Activated T-helper 2 cell treated with anti-CD3 and anti-CD28 coated beads, Interferon-gamma antibody, Interleukin-2, Interleukin-4, amounts not matched to agents 10 μg/mL and 5 μg/mL and 100 μg/mL, durations not matched to agents 14 hours and 24 hours and 36 hours (primary cell): ENCODE results near the gene RALY. TPM values are rescaled to one million over a fixed set of nuclear protein-coding genes. Genes with fewer than 3 reads are reported as not detected.
A peak's percentile ranks its signal among the peaks of the same experiment; 100 is the strongest.

Experiments used
- DNase-seq: peaks from one replicate; pipeline ENCODE4 v3.0.0; 2021; ENCODE audit warnings: low spot score
- H3K27ac Mint-ChIP-seq: one replicate; pipeline ENCODE4 v1.8.0; 2021; ENCODE audit warnings: mixed read lengths
- H3K27me3 Mint-ChIP-seq: one replicate; pipeline ENCODE4 v1.8.0; 2021; ENCODE audit warnings: low read depth, mixed read lengths
- H3K36me3 Mint-ChIP-seq: one replicate; pipeline ENCODE4 v1.8.0; 2021; ENCODE audit warnings: low read depth, mixed read lengths
- H3K4me1 Mint-ChIP-seq: one replicate; pipeline ENCODE4 v1.8.0; 2021; ENCODE audit warnings: low read depth, mixed read lengths
- H3K4me3 Mint-ChIP-seq: one replicate; pipeline ENCODE4 v1.8.0; 2021; ENCODE audit warnings: low read depth, mild to moderate bottlenecking, moderate library complexity, mixed read lengths
- H3K9me3 Mint-ChIP-seq: one replicate; pipeline ENCODE4 v1.8.0; 2021; ENCODE audit warnings: mixed read lengths
- intact Hi-C: fragments of 100-400 bp; cut with micrococcal nuclease; formaldehyde crosslinking; loops from one replicate; pipeline ENCODE4 v1.15.1; 2023
- total RNA-seq: library from RNA; stranded (reverse); gene quantifications from 2 replicates; pipeline ENCODE4 v1.2.3, GENCODE V29; 2022

The RALY gene
- total RNA-seq, 1 donor from 2014 or later, result 149 TPM

DNA sequence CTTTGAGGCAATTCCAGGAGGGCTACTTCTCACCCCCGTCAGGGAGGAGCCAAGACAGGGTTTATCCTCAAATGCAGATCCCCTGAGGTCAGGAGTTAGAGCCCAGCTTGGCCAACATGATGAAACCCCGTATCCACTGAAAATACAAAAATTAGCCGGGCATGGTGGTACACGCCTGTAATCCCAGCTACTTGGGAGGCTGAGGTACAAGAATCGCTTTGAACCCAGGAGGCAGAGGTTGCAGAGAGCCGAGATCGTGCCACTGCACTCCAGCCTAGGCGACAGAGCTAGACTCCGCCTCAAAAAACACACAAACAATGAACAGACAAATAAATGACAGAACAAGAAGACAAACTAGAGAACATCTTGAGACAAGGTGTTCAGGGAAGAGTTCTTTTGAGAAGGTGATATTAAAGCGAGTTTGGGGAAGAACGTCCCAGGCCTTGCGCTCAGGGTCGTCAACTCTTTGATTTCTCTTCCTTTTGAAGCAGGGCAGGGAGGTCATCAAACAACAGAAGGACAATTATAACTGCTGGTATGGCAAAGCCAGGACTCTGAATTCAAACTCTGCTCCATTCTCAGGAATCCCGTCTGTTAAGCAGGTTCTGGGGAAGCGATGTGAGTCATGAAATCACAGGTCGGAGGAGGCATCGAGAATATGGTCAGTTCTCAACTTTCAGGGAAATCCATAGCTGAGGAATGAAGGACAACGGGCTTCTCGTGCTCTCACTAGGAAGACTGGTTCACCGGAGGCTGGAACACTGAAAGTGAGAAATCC, 1.4 kb upstream of the RALY start:
- Mint-ChIP-seq H3K9me3 (no peaks in the 10 kb centered on the region), H3K27ac (peak overlapping the region; percentile 84), H3K27me3 (no peaks in the 10 kb centered on the region), H3K36me3 (peaks cover 26% of the 10 kb centered on the region), H3K4me3 (peak overlapping the region; percentile 91), H3K4me1 (peaks cover 33% of the 10 kb centered on the region)
- intact Hi-C loops, result loop anchor here (10.0 kb wide), 4 partner anchors 308 to 1782 kb away; partner anchors contain the start of genes DYNLRB1, E2F1, PHF20 and SNTA1
- no peak for DNase-seq

- Mint-ChIP-seq H3K36me3 (peaks cover 34% of the 10 kb centered on the region), H3K9me3 (no peaks in the 10 kb centered on the region), H3K4me3 (peak overlapping the region; percentile 91), H3K27me3 (no peaks in the 10 kb centered on the region), H3K4me1 (peaks cover 40% of the 10 kb centered on the region), H3K27ac (peak overlapping the region; percentile 84)
- intact Hi-C loops, result loop anchor here (1.0 to 10.0 kb wide), 6 partner anchors 119 to 1782 kb away; partner anchors contain the start of genes CHMP4B, DYNLRB1, E2F1 and EIF2S2
- peak; percentile 99 for DNase-seq
Measured at GRCh38 chr20:33992923-33993575, 662 bp upstream of the RALY start.

DNA sequence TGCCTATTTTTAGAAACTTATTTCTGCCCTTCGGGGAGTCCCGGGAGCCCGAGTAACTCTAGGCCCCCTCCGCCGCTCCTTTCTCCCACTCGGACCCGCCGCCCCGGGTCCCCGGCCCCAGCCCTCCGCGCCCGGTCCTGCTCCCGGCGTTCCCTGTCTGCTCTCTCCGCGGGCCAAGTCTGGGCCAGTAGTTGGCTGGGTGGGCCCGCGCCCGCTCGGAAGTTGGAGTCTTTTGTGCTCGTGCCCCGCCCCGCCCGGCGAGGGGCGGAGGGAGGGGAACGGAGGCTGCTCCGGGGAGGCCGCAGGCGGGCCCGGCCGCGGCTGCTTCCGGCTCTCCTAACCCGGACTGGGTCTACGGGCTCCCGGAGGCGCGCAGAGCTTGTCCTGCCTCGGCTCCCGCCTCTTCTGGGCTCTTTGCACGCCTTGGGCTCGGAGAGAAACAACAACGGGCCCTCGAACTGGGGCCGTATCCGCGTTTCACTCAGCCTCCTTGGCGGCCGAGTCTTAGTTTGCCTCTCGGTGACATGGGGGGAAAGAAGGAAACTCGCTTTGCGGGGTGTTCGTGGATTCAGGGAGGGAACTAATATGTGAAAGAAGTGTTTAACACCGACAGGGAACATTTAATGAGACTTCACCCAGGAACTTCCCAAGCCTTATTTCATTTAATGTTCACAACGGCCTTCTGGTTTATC, 657 bp downstream of the RALY start:
- Mint-ChIP-seq H3K9me3 (no peaks in the 10 kb centered on the region), H3K4me1 (peaks cover 50% of the 10 kb centered on the region)

DNA sequence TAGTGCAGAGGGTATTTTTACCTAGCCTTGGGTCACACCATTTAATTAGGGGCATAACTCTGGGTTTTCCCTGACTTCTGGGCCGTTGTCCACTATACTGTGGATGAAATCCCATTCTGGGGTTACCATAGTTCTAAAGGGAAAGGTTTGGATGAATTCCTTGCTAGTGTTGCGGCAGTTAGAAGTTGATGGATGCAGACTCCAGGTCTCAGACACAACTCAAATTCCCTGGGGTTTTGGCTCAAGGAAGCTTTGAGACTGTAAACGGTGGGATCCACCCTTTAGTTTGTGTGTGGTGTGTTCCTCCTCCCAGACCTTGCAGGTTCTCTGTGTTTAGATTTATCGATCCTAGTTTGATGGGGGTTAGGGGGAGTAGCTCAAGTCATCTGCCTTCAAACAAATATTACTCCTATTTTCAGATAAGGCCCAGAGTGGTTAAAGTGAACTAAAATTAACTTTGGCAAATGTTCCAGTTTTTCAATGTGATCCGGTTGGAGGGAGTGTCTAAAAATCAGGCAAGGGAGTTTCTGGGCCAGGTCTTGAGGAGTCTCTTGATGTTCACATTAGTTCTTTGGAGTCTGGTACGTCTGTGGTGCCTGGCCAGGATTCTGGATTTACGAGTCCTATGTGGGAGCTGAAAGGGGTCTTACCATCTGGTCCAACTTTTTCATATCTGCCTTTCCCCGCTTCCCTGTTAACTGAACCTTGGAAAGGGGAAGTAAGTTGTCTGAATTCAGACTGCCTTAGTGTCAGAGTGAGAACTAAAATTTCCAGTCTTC, 1.5 kb downstream of the RALY start:
- H3K27me3 Mint-ChIP-seq, result no peaks in the 10 kb centered on the region
- no peak for DNase-seq
- H3K4me3 Mint-ChIP-seq, result peak overlapping the region; percentile 93
- H3K36me3 Mint-ChIP-seq, result peaks cover 43% of the 10 kb centered on the region
- H3K27ac Mint-ChIP-seq, result peak overlapping the region; percentile 42
- peaks cover 53% of the 10 kb centered on the region for H3K4me1 Mint-ChIP-seq
- H3K9me3 Mint-ChIP-seq, result no peaks in the 10 kb centered on the region
- intact Hi-C loops, result loop anchor here (10.0 kb wide), 4 partner anchors 310 to 1780 kb away; partner anchors contain the start of genes DYNLRB1, E2F1, PHF20 and SNTA1

More for the DNA sequence above, 657 bp downstream of the RALY start:
- peak overlapping the region; percentile 93 for H3K4me3 Mint-ChIP-seq
- H3K27ac Mint-ChIP-seq, result peak overlapping the region; percentile 96
- intact Hi-C loops, result loop anchor here (10.0 kb wide), 4 partner anchors 310 to 1780 kb away; partner anchors contain the start of genes DYNLRB1, E2F1, PHF20 and SNTA1
- peak; percentile 80 for DNase-seq
- H3K36me3 Mint-ChIP-seq, result peaks cover 43% of the 10 kb centered on the region
- no peaks in the 10 kb centered on the region for H3K27me3 Mint-ChIP-seq

GRCh38 chr20:33999025-33999649, 5.4 kb downstream of the RALY start:
- H3K4me1 Mint-ChIP-seq, result peaks cover 66% of the 10 kb centered on the region

DNA sequence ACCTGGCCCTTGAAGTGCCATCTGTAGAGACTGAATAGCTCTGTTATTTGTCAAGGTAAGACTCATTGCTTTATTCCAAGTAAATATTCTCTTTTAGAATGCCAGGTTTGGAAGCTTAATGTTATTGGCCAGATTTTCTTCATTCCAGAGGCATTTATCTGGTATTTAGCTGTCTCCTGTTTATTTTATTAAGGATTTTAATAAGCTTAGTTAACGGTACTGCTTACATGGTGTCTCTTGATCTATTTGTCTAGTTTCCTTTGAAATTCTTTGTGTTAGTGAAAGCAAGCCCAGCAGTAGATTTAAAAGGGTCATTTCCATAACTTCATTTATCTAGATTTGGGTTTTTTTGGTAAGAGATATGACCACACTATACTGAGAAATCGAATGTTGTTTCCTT, 7.7 kb downstream of the RALY start:
- intact Hi-C loops, result no loop called here
- H3K4me1 Mint-ChIP-seq, result peaks cover 65% of the 10 kb centered on the region
- H3K27me3 Mint-ChIP-seq, result no peaks in the 10 kb centered on the region
- no peak overlapping the region for H3K27ac Mint-ChIP-seq
- no peak overlapping the region for H3K4me3 Mint-ChIP-seq
- DNase-seq, result no peak
- H3K9me3 Mint-ChIP-seq, result no peaks in the 10 kb centered on the region
- H3K36me3 Mint-ChIP-seq, result peaks cover 44% of the 10 kb centered on the region

More at GRCh38 chr20:33999025-33999649, 5.4 kb downstream of the RALY start:
- no peak overlapping the region for H3K27ac Mint-ChIP-seq
- H3K36me3 Mint-ChIP-seq, result peaks cover 52% of the 10 kb centered on the region
- no peak overlapping the region for H3K4me3 Mint-ChIP-seq
- no peak for DNase-seq
- no peaks in the 10 kb centered on the region for H3K9me3 Mint-ChIP-seq
- intact Hi-C loops, result loop anchor here (10.0 kb wide), 4 partner anchors 314 to 1776 kb away; partner anchors contain the start of genes DYNLRB1, E2F1, PHF20 and SNTA1
- H3K27me3 Mint-ChIP-seq, result no peaks in the 10 kb centered on the region

GRCh38 chr20:34004227-34004626, 10.5 kb downstream of the RALY start:
- Mint-ChIP-seq H3K4me1 (peaks cover 59% of the 10 kb centered on the region), H3K36me3 (peaks cover 26% of the 10 kb centered on the region), H3K27me3 (no peaks in the 10 kb centered on the region), H3K4me3 (no peak overlapping the region), H3K9me3 (no peaks in the 10 kb centered on the region), H3K27ac (no peak overlapping the region)
- intact Hi-C loops, result no loop called here
- no peak for DNase-seq

DNA sequence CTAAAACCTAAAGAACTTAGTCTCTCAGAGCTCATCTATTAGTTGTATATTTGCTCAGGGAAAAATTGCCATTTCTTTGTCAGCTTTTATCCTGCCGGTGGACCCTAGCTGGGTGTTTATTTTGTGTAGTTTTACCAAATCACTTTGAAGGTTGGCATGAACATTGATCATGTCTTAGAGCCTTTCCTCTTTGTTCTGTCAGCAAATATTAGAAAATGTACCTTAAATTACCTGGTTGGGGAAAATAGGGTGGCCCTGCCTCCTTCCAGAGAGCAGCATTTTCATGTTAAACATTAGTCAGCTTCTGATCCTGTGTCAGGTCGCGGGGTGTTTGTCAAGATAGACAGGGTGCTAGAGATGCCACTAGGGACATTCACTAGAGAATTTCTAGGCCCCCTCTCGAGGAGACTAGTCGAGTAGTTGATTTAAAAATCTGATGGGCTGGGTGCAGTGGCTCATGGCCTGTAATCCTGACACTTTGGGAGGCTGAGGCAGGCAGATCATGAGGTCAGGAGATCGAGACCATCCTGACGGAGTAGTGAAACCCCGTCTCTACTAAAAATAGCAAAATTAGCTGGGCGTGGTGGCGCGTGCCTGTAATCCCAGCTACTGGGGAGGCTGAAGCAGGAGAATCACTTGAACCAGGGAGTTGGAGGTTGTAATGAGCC, 11.2 kb downstream of the RALY start:
- intact Hi-C loops, result no loop called here
- no peak overlapping the region for H3K4me3 Mint-ChIP-seq
- H3K27ac Mint-ChIP-seq, result no peak overlapping the region
- H3K27me3 Mint-ChIP-seq, result no peaks in the 10 kb centered on the region
- DNase-seq, result no peak
- peaks cover 59% of the 10 kb centered on the region for H3K4me1 Mint-ChIP-seq
- H3K9me3 Mint-ChIP-seq, result no peaks in the 10 kb centered on the region
- peaks cover 25% of the 10 kb centered on the region for H3K36me3 Mint-ChIP-seq

DNA sequence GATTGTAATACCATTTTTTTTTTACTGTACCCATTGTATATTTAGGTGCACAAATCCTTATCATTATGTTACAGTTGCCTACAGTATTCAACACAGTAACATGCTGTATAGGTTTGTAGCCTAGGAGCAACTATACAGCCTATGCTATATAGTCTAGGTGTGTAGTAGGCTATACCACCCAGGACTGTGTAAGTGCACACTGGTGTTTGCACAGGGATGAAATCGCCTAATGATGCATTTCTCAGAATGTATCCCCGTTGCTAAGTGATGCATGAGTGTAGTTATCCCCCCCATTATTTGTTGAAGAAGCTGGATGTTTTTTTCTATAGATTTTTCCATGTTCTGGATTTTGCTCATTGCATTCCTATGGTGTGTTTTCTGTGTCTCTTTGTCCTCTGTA, 12.9 kb downstream of the RALY start:
- DNase-seq, result no peak
- Mint-ChIP-seq H3K9me3 (no peaks in the 10 kb centered on the region), H3K27ac (no peak overlapping the region), H3K27me3 (no peaks in the 10 kb centered on the region), H3K36me3 (peaks cover 27% of the 10 kb centered on the region), H3K4me3 (no peak overlapping the region), H3K4me1 (peaks cover 60% of the 10 kb centered on the region)
- intact Hi-C loops, result no loop called here

- H3K4me3 Mint-ChIP-seq, result no peak overlapping the region
- H3K27me3 Mint-ChIP-seq, result no peaks in the 10 kb centered on the region
- H3K9me3 Mint-ChIP-seq, result no peaks in the 10 kb centered on the region
- DNase-seq, result no peak
- peaks cover 21% of the 10 kb centered on the region for H3K36me3 Mint-ChIP-seq
- peaks cover 56% of the 10 kb centered on the region for H3K4me1 Mint-ChIP-seq
- H3K27ac Mint-ChIP-seq, result peak overlapping the region; percentile 13
- intact Hi-C loops, result no loop called here
Measured at GRCh38 chr20:34008477-34008876, 14.8 kb downstream of the RALY start.

DNA sequence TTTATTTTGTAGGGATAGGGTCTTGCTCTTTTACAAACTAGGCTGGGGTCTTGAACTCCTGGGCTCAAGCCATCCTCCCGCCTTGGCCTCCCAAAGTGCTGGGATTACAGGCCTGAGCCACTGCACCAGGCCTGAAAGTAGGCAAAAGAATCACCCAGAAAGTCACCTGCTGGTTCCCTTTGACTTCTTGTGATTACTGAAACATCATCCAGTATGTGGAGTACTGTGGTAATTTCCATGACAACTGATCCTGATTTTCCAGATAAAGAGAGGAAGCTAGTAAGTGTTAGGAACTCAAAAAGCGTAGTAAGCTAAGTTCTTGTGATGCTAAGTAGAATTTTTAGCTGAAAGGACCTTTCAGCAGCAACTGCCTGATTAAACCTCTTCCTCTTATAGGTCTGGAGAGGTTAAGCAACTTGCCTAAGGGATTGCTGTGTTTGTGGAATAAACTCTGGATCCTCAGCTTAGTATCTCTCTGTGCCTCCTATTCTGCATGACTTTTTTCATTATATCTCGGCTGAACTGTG, 16.8 kb downstream of the RALY start:
- Mint-ChIP-seq H3K27ac (peak overlapping the region; percentile 32), H3K4me3 (no peak overlapping the region), H3K4me1 (peaks cover 56% of the 10 kb centered on the region), H3K27me3 (no peaks in the 10 kb centered on the region), H3K9me3 (no peaks in the 10 kb centered on the region), H3K36me3 (peaks cover 14% of the 10 kb centered on the region)
- intact Hi-C loops, result no loop called here
- no peak for DNase-seq
